ENCODE measurements around the gene CARD11.

DNA sequence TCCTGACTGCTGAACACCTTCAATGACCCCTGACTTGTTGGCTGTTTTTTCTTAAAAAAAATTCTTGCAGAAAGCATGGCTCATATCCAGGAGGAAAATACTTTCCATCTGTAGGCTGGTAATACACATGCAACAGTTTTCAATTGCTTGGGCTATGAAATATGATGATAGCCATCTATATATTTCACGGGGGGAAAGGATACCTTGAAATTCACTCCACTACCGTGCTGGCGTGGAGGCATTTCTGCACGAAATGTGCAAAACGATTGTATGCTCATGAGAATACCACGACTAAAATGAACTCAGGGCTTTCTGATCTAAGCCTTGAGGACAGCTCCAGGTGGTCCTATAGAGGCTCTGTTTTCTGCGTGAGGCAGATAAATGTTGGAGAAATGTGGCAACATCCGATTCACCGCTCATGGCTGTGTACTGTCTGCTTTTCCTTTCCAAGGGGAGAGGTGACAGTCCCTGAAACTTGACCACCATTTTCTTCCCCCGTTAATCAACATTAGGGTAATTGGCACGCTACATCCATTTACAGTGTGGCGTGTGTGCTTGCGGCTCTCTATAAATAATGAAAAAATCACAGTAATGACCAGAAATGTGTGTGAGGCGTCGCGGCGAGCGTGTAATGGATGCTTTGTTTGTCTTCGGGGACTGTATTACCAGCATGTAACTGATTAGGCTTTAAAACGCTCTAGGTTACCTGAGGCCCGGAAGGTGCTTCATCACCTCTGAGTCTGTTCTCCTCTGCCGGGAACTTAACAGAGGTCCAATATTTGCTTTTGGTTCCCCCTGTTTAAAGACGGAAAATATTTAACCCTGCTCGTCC lies 12.8 kb upstream of the CARD11 start:
- no peak for TF ChIP-seq ZNF331 (CRISPR knock-in tag; IDR thresholded peaks at IDR 0.05)
- TF ChIP-seq, protein P1, sequence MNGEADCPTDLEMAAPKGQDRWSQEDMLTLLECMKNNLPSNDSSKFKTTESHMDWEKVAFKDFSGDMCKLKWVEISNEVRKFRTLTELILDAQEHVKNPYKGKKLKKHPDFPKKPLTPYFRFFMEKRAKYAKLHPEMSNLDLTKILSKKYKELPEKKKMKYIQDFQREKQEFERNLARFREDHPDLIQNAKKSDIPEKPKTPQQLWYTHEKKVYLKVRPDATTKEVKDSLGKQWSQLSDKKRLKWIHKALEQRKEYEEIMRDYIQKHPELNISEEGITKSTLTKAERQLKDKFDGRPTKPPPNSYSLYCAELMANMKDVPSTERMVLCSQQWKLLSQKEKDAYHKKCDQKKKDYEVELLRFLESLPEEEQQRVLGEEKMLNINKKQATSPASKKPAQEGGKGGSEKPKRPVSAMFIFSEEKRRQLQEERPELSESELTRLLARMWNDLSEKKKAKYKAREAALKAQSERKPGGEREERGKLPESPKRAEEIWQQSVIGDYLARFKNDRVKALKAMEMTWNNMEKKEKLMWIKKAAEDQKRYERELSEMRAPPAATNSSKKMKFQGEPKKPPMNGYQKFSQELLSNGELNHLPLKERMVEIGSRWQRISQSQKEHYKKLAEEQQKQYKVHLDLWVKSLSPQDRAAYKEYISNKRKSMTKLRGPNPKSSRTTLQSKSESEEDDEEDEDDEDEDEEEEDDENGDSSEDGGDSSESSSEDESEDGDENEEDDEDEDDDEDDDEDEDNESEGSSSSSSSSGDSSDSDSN (CRISPR knock-in tag; IDR thresholded peaks at IDR 0.05): no peak
- TF ChIP-seq TAF15 (IDR thresholded peaks at IDR 0.05; ENCODE audit: low read depth, low read length, poor library complexity, severe bottlenecking): no peak
- TF ChIP-seq POLR2AphosphoS5 (IDR thresholded peaks at IDR 0.05; ENCODE audit: low read depth, low read length): no peak
- no peak for TF ChIP-seq GABPA (IDR thresholded peaks at IDR 0.05; ENCODE audit: low read depth, low read length)
- TF ChIP-seq GABPA (CRISPR knock-in tag; IDR thresholded peaks at IDR 0.05; ENCODE audit: low read depth): no peak
- TF ChIP-seq CHD2 (IDR thresholded peaks at IDR 0.05; ENCODE audit: low read depth, low read length): no peak
- no peak for TF ChIP-seq SP2 (CRISPR knock-in tag; IDR thresholded peaks at IDR 0.05)
